ENCODE measurements around the gene CENPU. TPM values are rescaled to one million over a fixed set of nuclear protein-coding genes. Genes with fewer than 3 reads are reported as not detected.

The CENPU gene
- total RNA-seq, 1 experiment from 2014 or later, result 38.2 TPM

DNA sequence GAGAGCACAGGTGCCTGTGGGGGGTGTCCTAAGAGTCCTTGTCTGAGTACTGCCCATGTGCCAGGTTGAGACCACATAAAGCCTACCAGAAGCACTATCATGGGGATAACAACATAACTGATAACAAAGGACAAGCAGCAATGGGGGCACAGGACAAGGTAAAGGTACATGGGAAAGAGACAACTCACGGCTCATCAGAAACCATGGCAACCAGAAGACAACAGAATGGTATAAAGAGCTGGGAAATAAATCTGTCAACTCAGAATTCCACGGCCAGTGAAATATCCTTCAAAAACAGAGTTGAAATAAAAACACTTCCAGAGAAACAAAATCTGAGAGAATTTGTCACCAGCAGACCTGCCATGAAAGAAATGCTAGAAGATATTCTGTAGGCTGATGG, 20.0 kb downstream of the CENPU start:
- no peaks in the 10 kb centered on the region for H3K9me2 ChIP-seq (replicated peaks; ENCODE audit: low read length)
- H3K79me2 ChIP-seq (ENCODE audit: low read length), result no peaks in the 10 kb centered on the region
- DNase-seq (no peak), ATAC-seq (no peak)
- H3K4me1 ChIP-seq (ENCODE audit: insufficient read depth, low read length), result no peaks in the 10 kb centered on the region
- no peak overlapping the region for H2AFZ ChIP-seq (ENCODE audit: low read length)
- no peak overlapping the region for H3K4me2 ChIP-seq (ENCODE audit: low read length)
- peaks cover 16% of the 10 kb centered on the region for H3K36me3 ChIP-seq (ENCODE audit: low read depth, low read length)
- TF ChIP-seq, protein P1, sequence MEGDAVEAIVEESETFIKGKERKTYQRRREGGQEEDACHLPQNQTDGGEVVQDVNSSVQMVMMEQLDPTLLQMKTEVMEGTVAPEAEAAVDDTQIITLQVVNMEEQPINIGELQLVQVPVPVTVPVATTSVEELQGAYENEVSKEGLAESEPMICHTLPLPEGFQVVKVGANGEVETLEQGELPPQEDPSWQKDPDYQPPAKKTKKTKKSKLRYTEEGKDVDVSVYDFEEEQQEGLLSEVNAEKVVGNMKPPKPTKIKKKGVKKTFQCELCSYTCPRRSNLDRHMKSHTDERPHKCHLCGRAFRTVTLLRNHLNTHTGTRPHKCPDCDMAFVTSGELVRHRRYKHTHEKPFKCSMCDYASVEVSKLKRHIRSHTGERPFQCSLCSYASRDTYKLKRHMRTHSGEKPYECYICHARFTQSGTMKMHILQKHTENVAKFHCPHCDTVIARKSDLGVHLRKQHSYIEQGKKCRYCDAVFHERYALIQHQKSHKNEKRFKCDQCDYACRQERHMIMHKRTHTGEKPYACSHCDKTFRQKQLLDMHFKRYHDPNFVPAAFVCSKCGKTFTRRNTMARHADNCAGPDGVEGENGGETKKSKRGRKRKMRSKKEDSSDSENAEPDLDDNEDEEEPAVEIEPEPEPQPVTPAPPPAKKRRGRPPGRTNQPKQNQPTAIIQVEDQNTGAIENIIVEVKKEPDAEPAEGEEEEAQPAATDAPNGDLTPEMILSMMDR (conservative IDR thresholded peaks at IDR 0.05; ENCODE audit: low read depth, low read length), result no peak
- TF ChIP-seq EZH2phosphoT487 (IDR thresholded peaks at IDR 0.05; ENCODE audit: borderline replicate concordance, low read length) (no peak), EZH2 (IDR thresholded peaks at IDR 0.05; ENCODE audit: low read length, unreplicated experiment) (no peak)
- no peak overlapping the region for H3K4me3 ChIP-seq (ENCODE audit: low read length)
- no peaks in the 10 kb centered on the region for H3K27me3 ChIP-seq (ENCODE audit: low read length)
- no peak overlapping the region for H3K27ac ChIP-seq (ENCODE audit: low read length)
- H4K20me1 ChIP-seq (ENCODE audit: low read length), result no peaks in the 10 kb centered on the region
- H3K9ac ChIP-seq (ENCODE audit: low read length), result no peak overlapping the region
- BruUV-seq (replicated peaks), result no TSS peak
- no peaks in the 10 kb centered on the region for H3K9me3 ChIP-seq (ENCODE audit: low read length)
- no peaks in the 10 kb centered on the region for H3F3A ChIP-seq (ENCODE audit: low read length, unreplicated experiment)
- intact Hi-C loops (cut with micrococcal nuclease), result no loop called here
- ChIA-PET CTCF (no interaction called here), POLR2A (ENCODE audit: unreplicated experiment) (no interaction called here)

DNA sequence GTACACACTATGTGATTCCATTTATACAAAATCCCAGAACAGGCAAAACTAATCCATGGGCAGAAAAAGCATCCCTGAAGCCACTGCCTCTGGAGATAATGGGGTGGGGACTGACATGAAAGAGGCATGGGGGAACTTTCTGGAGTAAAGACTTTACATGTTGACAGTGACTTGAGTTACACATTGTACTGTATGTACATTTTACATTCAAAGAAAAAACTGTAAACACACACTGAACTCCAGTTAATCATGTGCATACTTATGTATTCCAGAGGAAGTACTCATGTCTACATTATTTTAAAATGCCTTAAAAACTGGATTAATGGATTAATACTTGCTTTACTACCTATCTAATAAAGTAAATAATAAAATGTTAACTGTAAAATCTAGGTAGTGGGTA, 21.6 kb downstream of the CENPU start:
- H3K27ac ChIP-seq (ENCODE audit: low read length), result no peak overlapping the region
- peaks cover 20% of the 10 kb centered on the region for H3K36me3 ChIP-seq (ENCODE audit: low read depth, low read length)
- no peaks in the 10 kb centered on the region for H3K9me3 ChIP-seq (ENCODE audit: low read length)
- no TSS peak for BruUV-seq (replicated peaks)
- TF ChIP-seq EZH2 (IDR thresholded peaks at IDR 0.05; ENCODE audit: low read length, unreplicated experiment) (no peak), EZH2phosphoT487 (IDR thresholded peaks at IDR 0.05; ENCODE audit: borderline replicate concordance, low read length) (no peak)
- TF ChIP-seq, protein P1 (conservative IDR thresholded peaks at IDR 0.05; ENCODE audit: low read depth, low read length), result no peak
- CTCF ChIA-PET, result interaction anchor here (0.7 kb wide), 1 partner anchor 10 kb away, joined by 11 read pairs; no protein-coding TSS in a partner anchor
- no peak overlapping the region for H3K4me2 ChIP-seq (ENCODE audit: low read length)
- no peak overlapping the region for H2AFZ ChIP-seq (ENCODE audit: low read length)
- H3K79me2 ChIP-seq (ENCODE audit: low read length), result no peaks in the 10 kb centered on the region
- H3K9ac ChIP-seq (ENCODE audit: low read length), result no peak overlapping the region
- no peak overlapping the region for H3K4me3 ChIP-seq (ENCODE audit: low read length)
- no peaks in the 10 kb centered on the region for H3F3A ChIP-seq (ENCODE audit: low read length, unreplicated experiment)
- no peaks in the 10 kb centered on the region for H4K20me1 ChIP-seq (ENCODE audit: low read length)
- DNase-seq (no peak), ATAC-seq (no peak)
- H3K4me1 ChIP-seq (ENCODE audit: insufficient read depth, low read length), result no peaks in the 10 kb centered on the region
- no peaks in the 10 kb centered on the region for H3K9me2 ChIP-seq (replicated peaks; ENCODE audit: low read length)
- POLR2A ChIA-PET (ENCODE audit: unreplicated experiment), result no interaction called here
- intact Hi-C loops (cut with micrococcal nuclease), result no loop called here
- no peaks in the 10 kb centered on the region for H3K27me3 ChIP-seq (ENCODE audit: low read length)

DNA sequence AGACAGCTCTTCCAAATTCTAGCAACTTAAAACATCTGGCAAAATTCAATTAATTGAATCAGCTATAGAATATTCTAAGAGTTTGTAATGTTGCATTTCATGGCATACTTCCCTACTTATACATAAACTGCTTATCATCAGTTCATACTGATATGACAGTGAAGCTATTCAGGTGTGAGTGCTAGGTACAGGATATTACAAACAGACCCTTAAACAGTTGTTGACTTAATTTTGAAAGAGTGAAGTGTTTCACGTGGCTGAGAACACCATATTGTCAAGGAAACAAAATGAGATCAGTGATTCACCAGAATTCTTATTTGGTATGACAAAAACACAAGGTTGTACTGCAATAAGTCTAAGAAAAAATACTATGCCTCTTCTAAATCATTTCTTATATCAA, 27.4 kb downstream of the CENPU start:
- CTCF ChIA-PET, result no interaction called here
- POLR2A ChIA-PET (ENCODE audit: unreplicated experiment), result no interaction called here

More for the DNA sequence above, 27.4 kb downstream of the CENPU start:
- H3K9me2 ChIP-seq (replicated peaks; ENCODE audit: low read length), result no peaks in the 10 kb centered on the region
- H2AFZ ChIP-seq (ENCODE audit: low read length), result no peak overlapping the region
- no peak overlapping the region for H3K4me2 ChIP-seq (ENCODE audit: low read length)
- no peaks in the 10 kb centered on the region for H4K20me1 ChIP-seq (ENCODE audit: low read length)
- no peaks in the 10 kb centered on the region for H3K9me3 ChIP-seq (ENCODE audit: low read length)
- H3K27me3 ChIP-seq (ENCODE audit: low read length), result no peaks in the 10 kb centered on the region
- no peak overlapping the region for H3K27ac ChIP-seq (ENCODE audit: low read length)
- H3K4me3 ChIP-seq (ENCODE audit: low read length), result no peak overlapping the region
- intact Hi-C loops (cut with micrococcal nuclease), result no loop called here
- no peak overlapping the region for H3K9ac ChIP-seq (ENCODE audit: low read length)
- H3K4me1 ChIP-seq (ENCODE audit: insufficient read depth, low read length), result no peaks in the 10 kb centered on the region
- TF ChIP-seq, protein P1 (conservative IDR thresholded peaks at IDR 0.05; ENCODE audit: low read depth, low read length), result no peak
- TF ChIP-seq EZH2 (IDR thresholded peaks at IDR 0.05; ENCODE audit: low read length, unreplicated experiment), result no peak
- no peak for TF ChIP-seq EZH2phosphoT487 (IDR thresholded peaks at IDR 0.05; ENCODE audit: borderline replicate concordance, low read length)
- no peak for ATAC-seq
- peaks cover 25% of the 10 kb centered on the region for H3K36me3 ChIP-seq (ENCODE audit: low read depth, low read length)
- no TSS peak for BruUV-seq (replicated peaks)
- H3K79me2 ChIP-seq (ENCODE audit: low read length), result no peaks in the 10 kb centered on the region
- DNase-seq, result no peak
- H3F3A ChIP-seq (ENCODE audit: low read length, unreplicated experiment), result no peaks in the 10 kb centered on the region
